Colonic mucosa (tissue), 4 donors: Measurements from ENCODE around the gene PCDHGA3. TPM values are rescaled to one million over a fixed set of nuclear protein-coding genes. Genes with fewer than 3 reads are reported as not detected.
"Not testable (repeated sequence)": the region's sequence is repeated elsewhere in the genome, so short reads cannot be mapped to it uniquely, and the experiment has no call there.

Source experiments
- DNase-seq: peaks from one replicate; pipeline ENCODE4 v3.0.0-alpha.2; 2020
- H3K27ac ChIP-seq: fragments of 200-600 bp; one replicate; pipeline ENCODE4 v1.8.0; 2021
- H3K27me3 ChIP-seq: fragments of 200-600 bp; one replicate; pipeline ENCODE4 v1.8.0; 2021
- H3K36me3 ChIP-seq: fragments of 200-600 bp; one replicate; pipeline ENCODE4 v1.8.0; 2021
- H3K4me1 ChIP-seq: fragments of 200-600 bp; one replicate; pipeline ENCODE4 v1.8.0; 2021; ENCODE audit warnings: mild to moderate bottlenecking
- H3K4me3 ChIP-seq: fragments of 200-600 bp; one replicate; pipeline ENCODE4 v1.8.0; 2021
- H3K9ac ChIP-seq, 2 donors: one replicate each; pipeline ENCODE4 v1.7.0; 2013; ENCODE audit warnings: control low read depth in 2 of 2, low read depth in 2 of 2, low read length in 2 of 2
- H3K9me3 ChIP-seq: fragments of 200-600 bp; one replicate; pipeline ENCODE4 v1.8.0; 2021
- intact Hi-C: fragments of 100-400 bp; cut with DNase I; formaldehyde crosslinking; loops from one replicate; pipeline ENCODE4 v1.14.1; 2022
- total RNA-seq, 2 donors: library from RNA; stranded (reverse); fragmentation: NEBNext Ultra II Directional in 1 of 2; extraction: Animal tissue kit (Norgen Biotek cat#: 25700) in 1 of 2; gene quantifications; one replicate each; pipeline ENCODE4 v1.2.1, GENCODE V29; 2021
- TF ChIP-seq, protein P1 (sequence below): fragments of 200-600 bp; IDR thresholded peaks from one replicate; pipeline ENCODE4 v1.8.0; 2022; ENCODE audit warnings: antibody characterized with exemption, mild to moderate bottlenecking
- donor health status: healthy.
- donor health status: DM: no; HTN: no; CAD: no.
- donor health status: DM: no; HTN: no; CAD: no.

Gene PCDHGA3
- total RNA-seq, 2 donors from 2014 or later: 0.10 to 0.21 TPM

DNA sequence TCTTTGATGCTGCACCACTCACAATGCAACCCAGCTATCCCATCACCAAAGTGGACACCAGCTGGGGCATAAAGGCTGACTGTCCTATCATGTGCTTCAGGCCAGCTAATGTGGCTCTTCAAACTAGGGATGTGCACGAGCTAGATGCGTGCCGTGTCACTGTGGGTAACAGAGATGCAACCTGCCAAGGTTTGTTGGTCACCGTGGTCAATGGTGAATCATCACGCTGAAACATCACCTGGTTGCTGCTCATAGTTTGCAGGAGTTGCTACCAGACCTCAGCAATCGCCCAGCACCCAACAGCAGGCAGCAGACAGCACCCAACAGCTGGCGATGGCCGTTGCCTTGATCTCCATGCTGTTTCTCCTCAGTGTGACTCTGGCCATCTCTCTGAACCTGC is 15.4 kb upstream of the PCDHGA3 start:
- no peak for DNase-seq
- Histone ChIP-seq H3K4me3 (no peak overlapping the region), H3K4me1 (no peaks in the 10 kb centered on the region), H3K27me3 (no peaks in the 10 kb centered on the region), H3K27ac (no peak overlapping the region), H3K9ac (no peak overlapping the region), H3K36me3 (no peaks in the 10 kb centered on the region), H3K9me3 (no peaks in the 10 kb centered on the region)
- TF ChIP-seq, protein P1, sequence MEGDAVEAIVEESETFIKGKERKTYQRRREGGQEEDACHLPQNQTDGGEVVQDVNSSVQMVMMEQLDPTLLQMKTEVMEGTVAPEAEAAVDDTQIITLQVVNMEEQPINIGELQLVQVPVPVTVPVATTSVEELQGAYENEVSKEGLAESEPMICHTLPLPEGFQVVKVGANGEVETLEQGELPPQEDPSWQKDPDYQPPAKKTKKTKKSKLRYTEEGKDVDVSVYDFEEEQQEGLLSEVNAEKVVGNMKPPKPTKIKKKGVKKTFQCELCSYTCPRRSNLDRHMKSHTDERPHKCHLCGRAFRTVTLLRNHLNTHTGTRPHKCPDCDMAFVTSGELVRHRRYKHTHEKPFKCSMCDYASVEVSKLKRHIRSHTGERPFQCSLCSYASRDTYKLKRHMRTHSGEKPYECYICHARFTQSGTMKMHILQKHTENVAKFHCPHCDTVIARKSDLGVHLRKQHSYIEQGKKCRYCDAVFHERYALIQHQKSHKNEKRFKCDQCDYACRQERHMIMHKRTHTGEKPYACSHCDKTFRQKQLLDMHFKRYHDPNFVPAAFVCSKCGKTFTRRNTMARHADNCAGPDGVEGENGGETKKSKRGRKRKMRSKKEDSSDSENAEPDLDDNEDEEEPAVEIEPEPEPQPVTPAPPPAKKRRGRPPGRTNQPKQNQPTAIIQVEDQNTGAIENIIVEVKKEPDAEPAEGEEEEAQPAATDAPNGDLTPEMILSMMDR: no peak
- intact Hi-C loops: no loop called here

DNA sequence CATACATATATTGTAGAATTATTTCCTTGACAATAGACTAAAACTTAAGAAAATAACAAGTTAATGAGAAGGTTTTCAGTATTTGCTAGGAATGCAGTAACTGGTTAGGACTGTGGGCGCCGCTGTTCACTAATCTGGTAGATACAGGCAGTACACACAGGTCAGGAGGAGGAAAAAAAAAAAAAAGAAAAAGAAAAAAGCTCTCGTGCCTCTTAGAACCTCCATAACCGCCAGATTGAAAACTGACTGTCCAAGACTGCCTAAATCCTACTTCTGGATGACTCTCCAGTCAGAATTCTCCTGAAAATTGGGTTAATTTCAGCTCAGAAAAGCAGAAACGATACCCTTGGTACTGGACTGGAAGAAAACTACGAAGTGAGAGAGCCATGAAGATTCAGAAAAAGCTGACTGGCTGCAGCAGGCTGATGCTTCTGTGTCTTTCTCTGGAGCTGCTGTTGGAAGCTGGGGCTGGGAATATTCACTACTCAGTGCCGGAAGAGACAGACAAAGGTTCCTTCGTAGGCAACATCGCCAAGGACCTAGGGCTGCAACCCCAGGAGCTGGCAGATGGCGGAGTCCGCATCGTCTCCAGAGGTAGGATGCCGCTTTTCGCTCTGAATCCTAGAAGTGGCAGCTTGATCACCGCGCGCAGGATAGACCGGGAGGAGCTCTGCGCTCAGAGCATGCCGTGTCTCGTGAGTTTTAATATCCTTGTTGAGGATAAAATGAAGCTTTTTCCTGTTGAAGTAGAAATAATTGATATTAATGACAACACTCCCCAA is 13.1 kb upstream of the PCDHGA3 start, which contains the start of gene PCDHGA1:
TSS of gene PCDHGA1 (plus strand) at position 216 of the 782 bp plus-strand sequence.
- H3K9ac ChIP-seq: no peak within 1 kb of the TSS
- no peak within 1 kb of the TSS for H3K4me3 ChIP-seq
- H3K27ac ChIP-seq: no peak within 1 kb of the TSS
- H3K9me3 ChIP-seq: no peaks in the 10 kb centered on the region
- H3K27me3 ChIP-seq: no peaks in the 10 kb centered on the region
- intact Hi-C loops: no loop called here
- TF ChIP-seq, protein P1: no peak
- no peak for DNase-seq
- H3K4me1 ChIP-seq: no peaks in the 10 kb centered on the region
- no peaks in the 10 kb centered on the region for H3K36me3 ChIP-seq

DNA sequence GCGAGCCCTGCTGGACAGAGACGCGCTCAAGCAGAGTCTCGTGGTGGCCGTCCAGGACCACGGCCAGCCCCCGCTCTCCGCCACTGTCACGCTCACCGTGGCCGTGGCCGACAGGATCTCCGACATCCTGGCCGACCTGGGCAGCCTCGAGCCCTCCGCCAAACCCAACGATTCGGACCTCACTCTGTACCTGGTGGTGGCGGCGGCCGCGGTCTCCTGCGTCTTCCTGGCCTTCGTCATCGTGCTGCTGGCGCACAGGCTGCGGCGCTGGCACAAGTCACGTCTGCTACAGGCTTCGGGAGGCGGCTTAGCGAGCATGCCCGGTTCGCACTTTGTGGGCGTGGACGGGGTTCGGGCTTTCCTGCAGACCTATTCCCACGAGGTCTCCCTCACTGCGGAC is 11.1 kb upstream of the PCDHGA3 start:
- H3K27me3 ChIP-seq, H3K36me3 ChIP-seq, H3K4me1 ChIP-seq, H3K9me3 ChIP-seq, intact Hi-C loops, H3K27ac ChIP-seq, H3K9ac ChIP-seq, DNase-seq, H3K4me3 ChIP-seq: not testable (repeated sequence)

DNA sequence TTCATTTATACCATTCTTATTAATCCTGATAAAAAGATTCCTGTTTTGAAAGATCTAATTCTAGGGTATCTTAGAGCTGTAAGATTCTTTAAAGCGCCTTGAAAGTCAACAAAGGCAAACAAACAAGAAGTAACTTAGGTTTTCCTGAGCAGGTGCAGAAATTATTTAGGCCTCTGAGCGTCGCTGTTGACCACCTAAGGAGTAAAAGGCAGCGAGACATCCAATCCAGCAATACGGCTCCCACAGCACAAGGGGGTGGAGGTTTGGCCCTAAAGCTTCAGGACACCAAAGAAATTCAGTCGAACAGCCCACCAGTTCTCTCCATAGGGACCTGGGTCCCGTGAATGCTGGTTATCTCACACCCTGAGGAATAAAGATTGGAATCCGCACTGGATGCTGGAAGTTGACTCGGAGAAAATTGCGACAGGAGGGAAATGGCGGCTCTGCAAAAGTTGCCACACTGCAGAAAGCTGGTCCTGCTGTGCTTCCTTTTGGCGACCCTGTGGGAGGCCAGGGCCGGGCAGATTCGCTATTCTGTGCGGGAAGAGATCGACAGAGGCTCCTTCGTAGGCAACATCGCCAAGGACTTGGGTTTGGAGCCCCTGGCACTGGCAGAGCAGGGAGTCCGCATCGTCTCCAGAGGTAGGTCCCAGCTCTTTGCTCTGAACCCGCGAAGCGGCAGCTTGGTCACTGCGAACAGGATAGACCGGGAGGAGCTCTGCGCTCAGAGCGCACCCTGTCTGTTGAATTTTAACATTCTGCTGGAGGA is 4.9 kb upstream of the PCDHGA3 start, which contains the start of gene PCDHGA2:
TSS of gene PCDHGA2 (plus strand) at position 223 of the 769 bp plus-strand sequence.
- H3K27me3 ChIP-seq: no peaks in the 10 kb centered on the region
- TF ChIP-seq, protein P1: no peak
- no peak within 1 kb of the TSS for H3K27ac ChIP-seq
- H3K9me3 ChIP-seq: no peaks in the 10 kb centered on the region
- H3K36me3 ChIP-seq: no peaks in the 10 kb centered on the region
- intact Hi-C loops: no loop called here
- no peak for DNase-seq
- H3K4me1 ChIP-seq: no peaks in the 10 kb centered on the region
- no peak within 1 kb of the TSS for H3K9ac ChIP-seq
- no peak within 1 kb of the TSS for H3K4me3 ChIP-seq

DNA sequence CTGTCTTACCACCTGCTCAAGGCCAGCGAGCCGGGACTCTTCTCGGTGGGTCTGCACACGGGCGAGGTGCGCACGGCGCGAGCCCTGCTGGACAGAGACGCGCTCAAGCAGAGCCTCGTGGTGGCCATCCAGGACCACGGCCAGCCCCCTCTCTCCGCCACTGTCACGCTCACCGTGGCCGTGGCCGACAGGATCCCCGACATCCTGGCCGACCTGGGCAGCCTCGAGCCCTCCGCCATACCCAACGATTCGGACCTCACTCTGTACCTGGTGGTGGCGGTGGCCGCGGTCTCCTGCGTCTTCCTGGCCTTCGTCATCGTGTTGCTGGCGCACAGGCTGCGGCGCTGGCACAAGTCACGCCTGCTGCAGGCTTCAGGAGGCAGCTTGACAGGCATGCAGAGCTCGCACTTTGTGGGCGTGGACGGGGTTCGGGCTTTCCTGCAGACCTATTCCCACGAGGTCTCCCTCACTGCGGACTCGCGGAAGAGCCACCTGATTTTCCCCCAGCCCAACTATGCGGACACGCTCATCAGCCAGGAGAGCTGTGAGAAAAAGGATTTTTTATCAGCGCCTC is 2.8 kb upstream of the PCDHGA3 start:
- not testable (repeated sequence) for H3K27me3 ChIP-seq, H3K9me3 ChIP-seq

DNA sequence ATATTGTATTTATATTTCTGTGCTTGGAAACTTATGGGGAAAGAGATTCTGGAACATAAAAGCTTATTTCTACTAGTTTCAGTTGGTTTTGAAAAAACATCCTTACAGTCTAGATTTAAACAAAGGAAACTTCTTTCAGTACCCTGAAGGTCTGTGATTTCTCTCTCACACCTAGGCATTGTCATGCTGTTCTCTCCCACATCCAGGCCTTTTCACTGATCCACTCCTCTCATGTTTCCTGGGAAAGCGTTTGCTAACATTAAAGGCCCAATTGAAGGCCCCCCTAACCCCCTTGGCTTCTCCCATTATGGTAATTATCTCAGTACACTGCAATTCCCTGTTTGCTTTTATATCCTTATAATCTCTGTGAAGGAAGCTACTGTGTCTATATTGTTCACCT is 856 bp upstream of the PCDHGA3 start:
- Histone ChIP-seq H3K4me3 (no peak overlapping the region), H3K27me3 (no peaks in the 10 kb centered on the region), H3K36me3 (no peaks in the 10 kb centered on the region), H3K9ac (no peak overlapping the region), H3K9me3 (no peaks in the 10 kb centered on the region), H3K27ac (no peak overlapping the region), H3K4me1 (no peaks in the 10 kb centered on the region)
- TF ChIP-seq, protein P1: no peak
- DNase-seq: no peak
- intact Hi-C loops: no loop called here

More for the DNA sequence above, 2.8 kb upstream of the PCDHGA3 start:
- H3K4me3 ChIP-seq, H3K36me3 ChIP-seq, H3K27ac ChIP-seq, DNase-seq, H3K9ac ChIP-seq, H3K4me1 ChIP-seq, intact Hi-C loops: not testable (repeated sequence)
